OCI-LY3 (cell line): ENCODE results near the gene SNHG17.

Source experiments
- H2AFZ ChIP-seq: fragments of 200-600, 300-600 bp; shearing (Covaris generic); 2 replicates; pipeline ENCODE4 v1.6.0; 2014; ENCODE audit warnings: antibody characterized with exemption, low read depth, low read length
- H3K27ac ChIP-seq: fragments of 200-600, 300-600 bp; sonication (generic); 2 replicates; pipeline ENCODE4 v1.5.1; 2014; ENCODE audit warnings: mild to moderate bottlenecking, low read length, moderate library complexity, mixed read lengths
- H3K27me3 ChIP-seq: fragments of 200-600, 300-600 bp; sonication (generic); 2 replicates; pipeline ENCODE4 v1.6.1; 2014; ENCODE audit warnings: low read depth, low read length, mixed read lengths
- H3K36me3 ChIP-seq: fragments of 200-600, 300-600 bp; sonication (generic); replicated peaks from 2 replicates; pipeline ENCODE3; 2014; ENCODE audit warnings: low read depth, low read length, mixed read lengths
- H3K4me1 ChIP-seq: fragments of 300-600, 200-600 bp; sonication (generic); 2 replicates; pipeline ENCODE4 v1.6.1; 2014; ENCODE audit warnings: low read length, mixed read lengths
- H3K4me2 ChIP-seq: fragments of 200-600, 300-600 bp; sonication (generic); 2 replicates; pipeline ENCODE4 v1.6.1; 2014; ENCODE audit warnings: low read length, mixed read lengths
- H3K4me3 ChIP-seq: fragments of 300-600, 200-600 bp; sonication (generic); 2 replicates; pipeline ENCODE4 v1.5.1; 2014; ENCODE audit warnings: antibody characterized with exemption, mild to moderate bottlenecking, low read length, moderate library complexity
- H3K79me2 ChIP-seq: fragments of 300-600, 200-600 bp; shearing (Covaris generic); 2 replicates; pipeline ENCODE4 v1.6.1; 2014; ENCODE audit warnings: mild to moderate bottlenecking, low read length, mixed read lengths
- H3K9ac ChIP-seq: fragments of 300-600, 200-600 bp; shearing (Covaris generic); 2 replicates; pipeline ENCODE4 v1.6.0; 2014; ENCODE audit warnings: mild to moderate bottlenecking, low read length, moderate library complexity
- H3K9me3 ChIP-seq: fragments of 200-600, 300-600 bp; shearing (Covaris generic); 2 replicates; pipeline ENCODE4 v1.6.1; 2014; ENCODE audit warnings: low read length, mixed read lengths; ENCODE audit not compliant: insufficient read depth
- H4K20me1 ChIP-seq: fragments of 200-600, 300-600 bp; sonication (generic); 2 replicates; pipeline ENCODE4 v1.6.1; 2016; ENCODE audit warnings: low read length, mixed read lengths; ENCODE audit not compliant: insufficient read depth
- EZH2phosphoT487 ChIP-seq: fragments of 200-600 bp; shearing (Covaris generic); IDR thresholded peaks from 2 replicates; pipeline ENCODE4 v1.6.1; 2018; ENCODE audit warnings: antibody characterized with exemption, mixed run types, low read depth
- TF ChIP-seq, protein P1 (sequence below): fragments of 200-600, 300-600 bp; sonication (generic); IDR thresholded peaks from 2 replicates; pipeline ENCODE4 v1.5.1; 2014; ENCODE audit warnings: antibody characterized with exemption, low read length, low read depth

The SNHG17 gene

DNA sequence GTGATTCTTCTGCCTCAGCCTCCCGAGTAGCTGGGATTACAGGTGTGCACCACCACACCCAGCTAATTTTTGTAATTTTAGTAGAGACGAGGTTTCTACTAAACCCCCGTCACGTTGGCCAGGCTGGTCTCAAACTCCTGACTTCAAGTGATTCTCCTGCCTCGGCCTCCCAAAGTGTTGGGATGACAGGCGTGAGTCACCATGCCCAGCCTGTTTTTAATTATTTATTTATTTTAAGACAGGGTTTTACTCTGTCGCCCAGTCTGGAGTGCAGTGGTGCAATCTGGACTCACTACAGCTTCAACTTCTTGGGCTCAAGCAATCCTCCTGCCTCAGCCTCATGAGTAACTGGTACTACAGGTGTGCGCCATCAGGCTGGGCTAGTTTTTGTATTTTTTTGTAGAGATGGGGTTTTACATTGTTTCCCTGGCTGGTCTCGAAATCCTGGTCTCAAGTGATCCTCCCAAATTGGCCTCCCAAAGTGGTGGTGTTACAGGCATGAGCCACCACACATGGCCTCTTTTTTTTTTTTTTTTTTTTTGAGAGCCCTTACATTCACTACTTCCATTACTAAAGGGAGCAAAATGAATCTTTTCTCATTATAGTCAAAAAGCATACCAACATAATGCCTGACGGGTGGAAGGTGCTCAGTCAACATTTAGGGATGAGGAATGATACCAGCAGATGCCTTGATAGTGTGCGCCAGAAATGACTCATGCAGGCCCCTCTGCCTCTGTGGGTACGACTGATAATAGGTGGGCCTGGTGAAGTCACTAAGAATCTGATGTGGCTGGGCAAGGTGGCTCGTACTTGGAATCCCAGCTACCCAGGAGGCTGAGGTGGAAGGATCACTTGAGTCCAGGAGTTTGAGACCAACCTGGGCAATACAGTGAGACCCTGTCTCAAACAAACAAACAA lies 19.7 kb upstream of the SNHG17 start:
- H3K27me3 ChIP-seq, result no peaks in the 10 kb centered on the region
- no peak overlapping the region for H3K9ac ChIP-seq
- H3K27ac ChIP-seq, result no peak overlapping the region
- no peak overlapping the region for H2AFZ ChIP-seq
- H3K4me3 ChIP-seq, result no peak overlapping the region
- H3K4me1 ChIP-seq, result peaks cover 4% of the 10 kb centered on the region; the same call in 1 of the 2 replicates
- H3K4me2 ChIP-seq, result no peak overlapping the region
- no peaks in the 10 kb centered on the region for H4K20me1 ChIP-seq
- no peak for TF ChIP-seq EZH2phosphoT487
- TF ChIP-seq, protein P1, sequence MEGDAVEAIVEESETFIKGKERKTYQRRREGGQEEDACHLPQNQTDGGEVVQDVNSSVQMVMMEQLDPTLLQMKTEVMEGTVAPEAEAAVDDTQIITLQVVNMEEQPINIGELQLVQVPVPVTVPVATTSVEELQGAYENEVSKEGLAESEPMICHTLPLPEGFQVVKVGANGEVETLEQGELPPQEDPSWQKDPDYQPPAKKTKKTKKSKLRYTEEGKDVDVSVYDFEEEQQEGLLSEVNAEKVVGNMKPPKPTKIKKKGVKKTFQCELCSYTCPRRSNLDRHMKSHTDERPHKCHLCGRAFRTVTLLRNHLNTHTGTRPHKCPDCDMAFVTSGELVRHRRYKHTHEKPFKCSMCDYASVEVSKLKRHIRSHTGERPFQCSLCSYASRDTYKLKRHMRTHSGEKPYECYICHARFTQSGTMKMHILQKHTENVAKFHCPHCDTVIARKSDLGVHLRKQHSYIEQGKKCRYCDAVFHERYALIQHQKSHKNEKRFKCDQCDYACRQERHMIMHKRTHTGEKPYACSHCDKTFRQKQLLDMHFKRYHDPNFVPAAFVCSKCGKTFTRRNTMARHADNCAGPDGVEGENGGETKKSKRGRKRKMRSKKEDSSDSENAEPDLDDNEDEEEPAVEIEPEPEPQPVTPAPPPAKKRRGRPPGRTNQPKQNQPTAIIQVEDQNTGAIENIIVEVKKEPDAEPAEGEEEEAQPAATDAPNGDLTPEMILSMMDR, result no peak
- H3K9me3 ChIP-seq, result no peaks in the 10 kb centered on the region
- H3K79me2 ChIP-seq, result no peaks in the 10 kb centered on the region
- H3K36me3 ChIP-seq, result peaks cover 14% of the 10 kb centered on the region

DNA sequence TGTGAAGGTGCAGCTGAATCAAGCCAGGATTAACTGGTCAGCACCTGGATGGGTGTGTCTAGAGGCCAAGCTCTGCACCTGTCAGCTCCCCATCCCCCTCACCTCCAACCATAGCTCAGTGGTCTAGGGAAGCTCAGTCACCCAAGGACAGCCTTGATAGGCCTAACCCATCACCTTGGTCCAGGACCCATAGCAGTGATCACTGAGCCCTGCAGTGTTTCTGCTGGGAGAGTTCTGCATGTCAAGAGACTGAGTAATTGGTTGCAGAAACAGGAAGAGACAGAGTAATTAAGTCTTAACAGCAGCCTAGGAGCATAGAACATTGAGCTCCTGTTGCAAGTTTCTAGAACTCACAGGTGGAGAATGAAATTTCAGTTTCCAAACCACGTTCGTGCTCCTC lies 18.8 kb upstream of the SNHG17 start:
- H2AFZ ChIP-seq, result no peak overlapping the region
- H3K27me3 ChIP-seq, result no peaks in the 10 kb centered on the region
- H3K4me2 ChIP-seq, result no peak overlapping the region
- H3K36me3 ChIP-seq, result peaks cover 23% of the 10 kb centered on the region
- TF ChIP-seq, protein P1, result no peak
- no peak overlapping the region for H3K4me3 ChIP-seq
- H3K4me1 ChIP-seq, result peaks cover 4% of the 10 kb centered on the region; the same call in 1 of the 2 replicates
- H4K20me1 ChIP-seq, result no peaks in the 10 kb centered on the region
- no peaks in the 10 kb centered on the region for H3K9me3 ChIP-seq
- no peak overlapping the region for H3K9ac ChIP-seq
- H3K27ac ChIP-seq, result no peak overlapping the region
- no peaks in the 10 kb centered on the region for H3K79me2 ChIP-seq

DNA sequence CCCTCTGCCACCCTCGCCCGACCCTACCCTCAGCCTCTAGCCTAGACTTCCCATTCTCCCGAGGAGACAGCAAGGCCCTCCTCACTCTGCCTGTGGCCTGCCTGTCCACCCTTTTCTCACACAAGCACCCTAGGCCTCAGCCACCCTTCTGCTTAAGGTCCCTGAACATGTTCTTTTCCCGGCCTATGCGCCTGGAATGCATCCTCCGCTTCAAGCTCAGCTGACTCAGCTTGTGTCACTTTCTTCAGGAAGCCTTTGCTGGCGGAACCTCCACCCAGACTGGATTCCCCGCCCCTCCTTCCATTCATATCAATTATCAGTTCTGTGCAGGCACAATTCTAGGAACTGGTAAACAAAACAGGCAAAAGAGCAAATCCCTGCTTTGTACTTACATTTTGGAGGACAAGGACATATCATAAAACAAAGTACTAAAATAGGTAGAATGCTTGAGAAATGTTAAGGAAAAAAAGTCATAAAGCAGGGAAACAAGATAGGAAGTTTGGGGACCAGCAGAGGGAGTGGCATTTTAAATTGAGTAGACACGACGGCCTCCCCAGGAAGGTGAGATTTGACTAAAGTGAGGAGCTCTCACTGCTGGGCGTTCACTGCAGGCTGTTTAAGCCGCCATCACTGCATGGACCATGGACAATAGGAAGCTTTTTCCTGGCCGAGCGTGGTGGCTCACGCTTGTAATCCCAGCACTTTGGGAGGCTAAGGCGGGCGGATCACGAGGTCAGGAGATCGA lies 17.9 kb upstream of the SNHG17 start:
- H3K9ac ChIP-seq, result no peak overlapping the region
- peaks cover 4% of the 10 kb centered on the region; the same call in 1 of the 2 replicates for H4K20me1 ChIP-seq
- peaks cover 10% of the 10 kb centered on the region for H3K4me1 ChIP-seq
- peaks cover 30% of the 10 kb centered on the region for H3K36me3 ChIP-seq
- no peak overlapping the region for H2AFZ ChIP-seq
- H3K79me2 ChIP-seq, result peaks cover 5% of the 10 kb centered on the region
- no peaks in the 10 kb centered on the region for H3K9me3 ChIP-seq
- no peak overlapping the region for H3K4me3 ChIP-seq
- H3K27me3 ChIP-seq, result no peaks in the 10 kb centered on the region
- H3K4me2 ChIP-seq, result no peak overlapping the region
- TF ChIP-seq, protein P1, result no peak
- TF ChIP-seq EZH2phosphoT487, result no peak
- H3K27ac ChIP-seq, result no peak overlapping the region

DNA sequence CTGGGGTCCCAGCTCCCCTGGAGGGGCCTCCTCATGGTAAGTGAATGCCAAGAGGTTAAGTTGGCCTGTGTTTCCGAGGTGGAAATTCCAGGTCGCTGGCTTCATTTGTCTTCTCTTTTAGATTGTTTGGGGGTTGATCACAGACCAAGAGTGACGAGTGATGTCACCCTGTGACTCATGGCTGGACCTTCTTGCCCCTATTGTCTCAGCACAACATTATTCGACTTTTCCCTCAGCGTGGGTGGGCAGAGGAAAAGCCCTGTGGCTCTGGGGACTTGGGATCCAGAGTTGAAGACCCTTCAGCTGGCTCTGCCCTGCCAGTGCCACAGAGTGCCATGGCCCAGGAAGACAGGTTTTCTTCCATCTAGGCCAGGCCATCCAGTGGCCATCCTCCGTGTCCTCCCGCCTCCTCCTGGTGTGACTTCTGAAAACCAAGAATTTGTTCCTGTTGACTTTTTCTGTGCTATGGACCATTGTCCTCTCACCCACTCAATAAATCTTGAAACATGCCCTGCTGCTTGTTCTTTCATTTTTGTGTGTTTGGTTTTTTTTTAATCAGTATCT lies 15.4 kb upstream of the SNHG17 start:
- H3K36me3 ChIP-seq, result peaks cover 30% of the 10 kb centered on the region
- H3K4me2 ChIP-seq, result no peak overlapping the region
- H3K27me3 ChIP-seq, result no peaks in the 10 kb centered on the region
- peaks cover 20% of the 10 kb centered on the region for H3K79me2 ChIP-seq
- H3K4me3 ChIP-seq, result no peak overlapping the region
- no peaks in the 10 kb centered on the region for H3K9me3 ChIP-seq
- H2AFZ ChIP-seq, result no peak overlapping the region
- peaks cover 24% of the 10 kb centered on the region for H3K4me1 ChIP-seq
- no peak overlapping the region for H3K27ac ChIP-seq
- no peak overlapping the region for H3K9ac ChIP-seq
- no peak for TF ChIP-seq EZH2phosphoT487
- TF ChIP-seq, protein P1, result no peak
- peaks cover 4% of the 10 kb centered on the region; the same call in 1 of the 2 replicates for H4K20me1 ChIP-seq
